ENCODE results near the gene APOOL.
A peak's percentile ranks its signal among the peaks of the same experiment; 100 is the strongest.
"Not testable (repeated sequence)": the region's sequence is repeated elsewhere in the genome, so short reads cannot be mapped to it uniquely, and the experiment has no call there.

The APOOL gene

DNA sequence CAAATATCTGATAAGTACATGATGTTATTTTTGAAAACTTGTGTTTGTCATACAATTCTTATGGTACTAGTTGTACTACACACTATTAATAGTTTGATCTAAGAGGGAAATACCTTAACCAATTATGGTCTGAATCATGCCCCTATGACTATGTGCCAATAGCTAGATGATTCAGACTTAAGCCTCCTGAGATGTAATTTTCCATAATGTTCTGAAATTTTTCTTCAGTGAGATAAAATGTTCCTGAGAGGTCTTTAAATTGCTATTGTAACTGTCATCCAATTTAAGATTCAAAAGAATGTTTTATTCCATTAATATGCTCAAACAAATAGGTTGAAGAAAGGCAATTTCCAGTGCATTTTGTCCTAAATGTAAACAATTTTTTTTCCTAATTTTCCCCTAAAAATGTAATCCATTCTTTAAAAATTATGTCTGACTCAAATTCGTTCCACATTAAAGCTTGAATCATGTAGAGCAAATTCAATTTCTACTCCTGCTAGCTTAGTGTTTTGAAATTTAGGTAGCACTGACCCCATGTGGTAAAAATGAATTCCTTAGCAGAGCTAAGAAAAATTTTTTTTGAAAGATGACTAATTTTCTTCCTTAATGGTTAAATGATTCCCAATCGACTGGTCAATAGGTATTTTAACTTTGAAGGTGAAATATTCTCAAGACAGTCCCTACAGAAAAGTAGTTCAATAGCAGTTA lies 49.1 kb downstream of the APOOL start:
- TF ChIP-seq, protein P1, sequence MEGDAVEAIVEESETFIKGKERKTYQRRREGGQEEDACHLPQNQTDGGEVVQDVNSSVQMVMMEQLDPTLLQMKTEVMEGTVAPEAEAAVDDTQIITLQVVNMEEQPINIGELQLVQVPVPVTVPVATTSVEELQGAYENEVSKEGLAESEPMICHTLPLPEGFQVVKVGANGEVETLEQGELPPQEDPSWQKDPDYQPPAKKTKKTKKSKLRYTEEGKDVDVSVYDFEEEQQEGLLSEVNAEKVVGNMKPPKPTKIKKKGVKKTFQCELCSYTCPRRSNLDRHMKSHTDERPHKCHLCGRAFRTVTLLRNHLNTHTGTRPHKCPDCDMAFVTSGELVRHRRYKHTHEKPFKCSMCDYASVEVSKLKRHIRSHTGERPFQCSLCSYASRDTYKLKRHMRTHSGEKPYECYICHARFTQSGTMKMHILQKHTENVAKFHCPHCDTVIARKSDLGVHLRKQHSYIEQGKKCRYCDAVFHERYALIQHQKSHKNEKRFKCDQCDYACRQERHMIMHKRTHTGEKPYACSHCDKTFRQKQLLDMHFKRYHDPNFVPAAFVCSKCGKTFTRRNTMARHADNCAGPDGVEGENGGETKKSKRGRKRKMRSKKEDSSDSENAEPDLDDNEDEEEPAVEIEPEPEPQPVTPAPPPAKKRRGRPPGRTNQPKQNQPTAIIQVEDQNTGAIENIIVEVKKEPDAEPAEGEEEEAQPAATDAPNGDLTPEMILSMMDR (IDR thresholded peaks at IDR 0.05; ENCODE audit: borderline replicate concordance, control extremely low read depth, extremely low read depth, insufficient read depth, missing control alignments), result no peak
- in situ Hi-C loops (cut with MboI; ENCODE audit: low sequenced_read_pairs, unreplicated experiment), result no loop called here
- DNase-seq (ENCODE audit: low spot score), result no peak

- in situ Hi-C loops (cut with MboI; ENCODE audit: low sequenced_read_pairs, unreplicated experiment), result no loop called here
- TF ChIP-seq, protein P1 (IDR thresholded peaks at IDR 0.05; ENCODE audit: borderline replicate concordance, control extremely low read depth, extremely low read depth, insufficient read depth, missing control alignments), result no peak
- no peak for DNase-seq (ENCODE audit: low spot score)
These were observed 62.0 kb downstream of the APOOL start for GRCh38 chrX:85065512-85066198.

GRCh38 chrX:85077247-85077646 lies 73.6 kb downstream of the APOOL start:
- in situ Hi-C loops (cut with MboI; ENCODE audit: low sequenced_read_pairs, unreplicated experiment); DNase-seq (ENCODE audit: low spot score): not testable (repeated sequence)

GRCh38 chrX:85084770-85085393 lies 81.2 kb downstream of the APOOL start:
- TF ChIP-seq, protein P1 (IDR thresholded peaks at IDR 0.05; ENCODE audit: borderline replicate concordance, control extremely low read depth, extremely low read depth, insufficient read depth, missing control alignments), result peak; percentile 73
- DNase-seq (ENCODE audit: low spot score), result peak; percentile 50
- in situ Hi-C loops (cut with MboI; ENCODE audit: low sequenced_read_pairs, unreplicated experiment), result no loop called here

DNA sequence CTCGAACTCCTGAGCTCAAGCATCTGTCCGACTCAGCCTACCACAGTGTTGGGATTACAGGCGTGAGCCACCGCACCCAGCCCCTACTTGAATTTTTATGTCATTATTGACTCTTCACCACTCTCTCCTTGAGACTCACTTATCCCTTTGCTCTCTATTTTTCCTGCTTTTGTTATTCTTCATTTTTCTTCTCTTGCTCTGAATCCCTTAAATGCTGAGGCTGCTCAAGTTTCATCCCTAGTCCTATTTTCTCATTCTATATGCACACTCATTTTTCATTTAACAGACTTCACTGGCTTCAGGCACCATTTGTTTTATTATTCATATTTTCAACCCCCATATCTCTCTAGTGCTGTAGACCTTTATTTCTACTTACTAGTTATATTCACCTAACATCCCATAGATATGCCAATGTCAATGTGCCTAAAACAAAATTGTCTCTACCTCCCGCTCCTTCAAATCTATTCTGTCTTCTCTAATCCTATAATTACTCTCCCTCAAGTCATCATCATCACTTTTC lies 85.7 kb downstream of the APOOL start:
- DNase-seq (ENCODE audit: low spot score), result no peak
- in situ Hi-C loops (cut with MboI; ENCODE audit: low sequenced_read_pairs, unreplicated experiment), result no loop called here
- TF ChIP-seq, protein P1 (IDR thresholded peaks at IDR 0.05; ENCODE audit: borderline replicate concordance, control extremely low read depth, extremely low read depth, insufficient read depth, missing control alignments), result no peak

DNA sequence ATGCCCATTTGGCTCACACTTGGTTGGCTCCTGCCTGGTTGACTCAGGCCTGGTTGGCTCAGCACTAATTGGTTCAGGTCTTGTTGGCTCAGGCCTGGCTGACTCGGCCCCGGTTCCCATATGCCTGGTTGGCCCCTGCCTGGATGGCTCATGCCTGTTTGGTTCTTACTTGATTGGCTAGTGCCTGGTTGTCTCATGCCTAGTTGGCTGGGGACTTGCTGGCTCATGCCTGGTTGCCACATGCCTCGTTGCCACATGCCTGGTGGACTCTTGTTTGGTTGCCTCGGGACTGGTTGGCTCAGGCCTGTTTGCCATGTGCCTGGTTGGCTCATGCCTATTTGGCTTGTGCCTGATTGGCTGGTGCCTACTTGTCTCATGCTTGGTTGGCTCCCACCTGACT lies 103.7 kb downstream of the APOOL start:
- no peak for DNase-seq (ENCODE audit: low spot score)
- in situ Hi-C loops (cut with MboI; ENCODE audit: low sequenced_read_pairs, unreplicated experiment), result no loop called here
- TF ChIP-seq, protein P1 (IDR thresholded peaks at IDR 0.05; ENCODE audit: borderline replicate concordance, control extremely low read depth, extremely low read depth, insufficient read depth, missing control alignments), result no peak

- TF ChIP-seq, protein P1 (IDR thresholded peaks at IDR 0.05; ENCODE audit: borderline replicate concordance, control extremely low read depth, extremely low read depth, insufficient read depth, missing control alignments), result no peak
- DNase-seq (ENCODE audit: low spot score), result no peak
- in situ Hi-C loops (cut with MboI; ENCODE audit: low sequenced_read_pairs, unreplicated experiment), result no loop called here
These were observed 104.5 kb downstream of the APOOL start for GRCh38 chrX:85108165-85108564.

Data from GM13976 (cell line).